Chondrocyte (in vitro differentiated cells): ENCODE results near the gene GPSM1. TPM values are rescaled to one million over a fixed set of nuclear protein-coding genes. Genes with fewer than 3 reads are reported as not detected.

Source experiments
- DNase-seq: peaks from one replicate; pipeline ENCODE4 v3.0.0; 2021; ENCODE audit warnings: mixed read lengths, low spot score
- H3K27ac Mint-ChIP-seq: one replicate; pipeline ENCODE4 v1.8.0; 2021; ENCODE audit warnings: mild to moderate bottlenecking, moderate library complexity, mixed read lengths; ENCODE audit not compliant: unreplicated experiment
- H3K27me3 Mint-ChIP-seq: 2 replicates; pipeline ENCODE4 v1.8.0; 2021; ENCODE audit warnings: low read depth, mixed read lengths
- H3K36me3 Mint-ChIP-seq: 2 replicates; pipeline ENCODE4 v1.8.0; 2021; ENCODE audit warnings: low read depth, mixed read lengths
- H3K4me1 Mint-ChIP-seq: 2 replicates; pipeline ENCODE4 v1.8.0; 2021; ENCODE audit warnings: low read depth, mild to moderate bottlenecking, mixed read lengths
- H3K4me3 Mint-ChIP-seq: one replicate; pipeline ENCODE4 v1.8.0; 2021; ENCODE audit warnings: mild to moderate bottlenecking, moderate library complexity, mixed read lengths; ENCODE audit not compliant: unreplicated experiment
- H3K9me3 Mint-ChIP-seq: 2 replicates; pipeline ENCODE4 v1.8.0; 2021; ENCODE audit warnings: low read depth, mixed read lengths
- CTCF ChIP-seq: fragments of 200-600 bp; sonication (generic); IDR thresholded peaks from 2 replicates; pipeline ENCODE4 v1.5.0; 2021; ENCODE audit warnings: antibody characterized with exemption, mild to moderate bottlenecking, moderate library complexity
- total RNA-seq: library from RNA; stranded (reverse); gene quantifications from 3 replicates; pipeline ENCODE4 v1.2.1, GENCODE V29; 2021

Gene GPSM1
- total RNA-seq, 1 donor from 2014 or later, result 40.0 TPM

GRCh38 chr9:136311051-136312008, 16.0 kb upstream of the GPSM1 start:
- no peak for DNase-seq
- H3K36me3 Mint-ChIP-seq, result peaks cover 7% of the 10 kb centered on the region
- H3K27me3 Mint-ChIP-seq, result peaks cover under 1% of the 10 kb centered on the region
- no peak for TF ChIP-seq CTCF
- H3K4me1 Mint-ChIP-seq, result no peaks in the 10 kb centered on the region
- peaks cover 17% of the 10 kb centered on the region for H3K9me3 Mint-ChIP-seq
- no peak overlapping the region for H3K27ac Mint-ChIP-seq
- H3K4me3 Mint-ChIP-seq, result no peak overlapping the region

GRCh38 chr9:136312009-136312375, 15.3 kb upstream of the GPSM1 start:
- no peaks in the 10 kb centered on the region for H3K27me3 Mint-ChIP-seq
- H3K27ac Mint-ChIP-seq, result no peak overlapping the region
- no peak for DNase-seq
- no peak overlapping the region for H3K4me3 Mint-ChIP-seq
- H3K9me3 Mint-ChIP-seq, result peaks cover 18% of the 10 kb centered on the region
- no peaks in the 10 kb centered on the region for H3K4me1 Mint-ChIP-seq
- peaks cover 7% of the 10 kb centered on the region for H3K36me3 Mint-ChIP-seq
- no peak for TF ChIP-seq CTCF

GRCh38 chr9:136312436-136312835, 14.9 kb upstream of the GPSM1 start:
- Mint-ChIP-seq H3K9me3 (peaks cover 18% of the 10 kb centered on the region), H3K36me3 (peaks cover 7% of the 10 kb centered on the region), H3K4me3 (no peak overlapping the region), H3K27ac (no peak overlapping the region), H3K27me3 (no peaks in the 10 kb centered on the region), H3K4me1 (no peaks in the 10 kb centered on the region)
- TF ChIP-seq CTCF, result peak; percentile 77
- no peak for DNase-seq

DNA sequence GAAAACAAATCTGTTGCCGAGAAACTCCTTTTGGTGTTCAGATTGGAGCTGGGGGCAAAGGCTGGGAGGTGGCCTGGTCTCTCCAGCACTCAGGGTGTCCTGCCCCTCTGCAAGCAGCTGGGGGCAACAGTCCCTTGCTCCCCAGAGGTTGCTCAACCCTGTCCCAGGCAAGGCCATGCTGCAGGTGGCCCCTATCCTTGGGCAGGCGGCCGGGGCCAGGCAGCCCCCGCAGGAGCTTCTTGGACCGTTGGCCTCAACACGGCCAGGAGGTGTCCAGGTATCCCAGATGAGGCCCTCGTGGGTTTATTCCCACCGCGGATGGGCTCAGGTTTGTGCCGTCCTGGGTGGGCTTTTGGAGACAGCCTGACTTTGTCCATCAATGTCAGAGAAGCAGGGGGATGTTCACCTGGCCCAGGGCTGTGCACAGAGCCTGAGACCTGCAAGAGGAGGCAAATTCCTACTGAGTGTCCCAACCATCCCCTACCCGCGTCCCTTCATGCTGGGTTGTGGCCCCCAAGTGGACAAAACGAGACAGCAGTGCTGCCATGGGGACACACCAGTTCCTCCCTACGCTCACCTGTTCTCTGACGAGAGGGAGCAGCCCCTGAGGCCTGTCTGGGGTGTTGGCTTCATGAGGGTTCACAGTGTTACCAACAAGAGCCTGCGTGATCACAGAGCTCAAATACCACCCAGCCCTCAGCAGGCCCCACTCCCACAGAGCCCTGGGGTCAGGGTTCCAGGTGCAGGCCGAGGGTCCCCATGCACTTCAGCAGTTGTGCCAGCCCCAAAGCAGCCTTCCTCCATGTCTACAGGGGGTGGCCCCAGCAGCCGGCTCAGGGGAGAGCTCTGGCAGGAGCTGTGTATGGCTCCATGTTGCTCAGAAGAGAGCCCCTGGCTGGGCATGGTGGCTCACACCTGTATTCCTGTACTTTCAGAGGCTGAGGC, 14.0 kb upstream of the GPSM1 start:
- Mint-ChIP-seq H3K36me3 (peaks cover 7% of the 10 kb centered on the region), H3K4me3 (no peak overlapping the region), H3K9me3 (peaks cover 18% of the 10 kb centered on the region), H3K27ac (no peak overlapping the region), H3K4me1 (no peaks in the 10 kb centered on the region), H3K27me3 (no peaks in the 10 kb centered on the region)
- no peak for DNase-seq
- TF ChIP-seq CTCF, result no peak

DNA sequence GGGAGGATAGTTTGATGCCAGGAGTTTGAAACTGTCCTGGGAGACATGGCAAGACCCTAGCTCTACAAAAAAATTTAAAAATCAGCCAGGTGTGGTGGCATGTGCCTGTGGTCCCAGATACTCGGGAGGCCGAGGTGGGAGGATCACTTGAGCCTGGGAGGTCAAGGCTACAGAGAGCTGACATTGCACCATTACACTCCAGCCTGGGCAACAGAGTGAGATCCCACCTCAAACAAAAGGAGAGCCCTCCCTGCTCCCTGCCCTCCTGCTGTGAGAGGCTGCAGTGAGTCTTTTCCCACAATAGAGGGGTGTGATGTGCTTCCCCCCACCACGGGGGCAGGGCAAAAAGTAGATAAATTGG, 13.3 kb upstream of the GPSM1 start:
- H3K4me1 Mint-ChIP-seq, result no peaks in the 10 kb centered on the region
- no peak for DNase-seq
- no peak for TF ChIP-seq CTCF

More for the DNA sequence above, 13.3 kb upstream of the GPSM1 start:
- H3K9me3 Mint-ChIP-seq, result peaks cover 18% of the 10 kb centered on the region
- H3K36me3 Mint-ChIP-seq, result peaks cover 7% of the 10 kb centered on the region
- no peak overlapping the region for H3K27ac Mint-ChIP-seq
- H3K4me3 Mint-ChIP-seq, result no peak overlapping the region
- no peaks in the 10 kb centered on the region for H3K27me3 Mint-ChIP-seq
